GM04504 (cell line): ENCODE measurements around the gene BCORL1.

ENCODE experiments used
- DNase-seq: peaks from one replicate; pipeline ENCODE4 v3.0.0-alpha.2; 2012; ENCODE audit warnings: low read depth

The BCORL1 gene

GRCh38 chrX:130060122-130061069, 78.0 kb downstream of the BCORL1 start:
- DNase-seq = peak; percentile 42

- no peak for DNase-seq
Measured at GRCh38 chrX:130066975-130067615, 84.7 kb downstream of the BCORL1 start.

GRCh38 chrX:130071611-130072344, 89.3 kb downstream of the BCORL1 start:
- no peak for DNase-seq

- no peak for DNase-seq
Measured at GRCh38 chrX:130072345-130072740, 89.9 kb downstream of the BCORL1 start.

GRCh38 chrX:130075777-130076176, 93.3 kb downstream of the BCORL1 start:
- DNase-seq = no peak

GRCh38 chrX:130079824-130080406, 97.5 kb downstream of the BCORL1 start:
- peak; percentile 62 for DNase-seq

- DNase-seq = no peak
Measured at GRCh38 chrX:130080791-130081367, 98.4 kb downstream of the BCORL1 start.

GRCh38 chrX:130081421-130082045, 99.1 kb downstream of the BCORL1 start:
- DNase-seq = no peak

- DNase-seq = no peak
Measured at GRCh38 chrX:130082244-130083106, 100.0 kb downstream of the BCORL1 start.

- DNase-seq = no peak
Measured at GRCh38 chrX:130083107-130083490, 100.7 kb downstream of the BCORL1 start.

- no peak for DNase-seq
Measured at GRCh38 chrX:130083656-130084382, 101.4 kb downstream of the BCORL1 start.

GRCh38 chrX:130084631-130085237, 102.3 kb downstream of the BCORL1 start:
- no peak for DNase-seq

- no peak for DNase-seq
Measured at GRCh38 chrX:130085551-130086446, 103.4 kb downstream of the BCORL1 start.

GRCh38 chrX:130086447-130087206, 104.2 kb downstream of the BCORL1 start:
- DNase-seq = no peak

- DNase-seq = no peak
Measured at GRCh38 chrX:130090364-130090763, 107.9 kb downstream of the BCORL1 start.

GRCh38 chrX:130091980-130092522, 109.6 kb downstream of the BCORL1 start:
- no peak for DNase-seq

- no peak for DNase-seq
Measured at GRCh38 chrX:130093271-130093670, 110.8 kb downstream of the BCORL1 start.
